WTC11 (cell line): ENCODE data around the gene GALNT18. TPM values are rescaled to one million over a fixed set of nuclear protein-coding genes. Genes with fewer than 3 reads are reported as not detected.

Experiments
- ATAC-seq: fragments of 200-7000 bp; cut with Tn5 transposase; 2 replicates; pipeline ENCODE4 v1.10.0; 2021; ENCODE audit warnings: mild to moderate bottlenecking, moderate library complexity
- CTCF ChIA-PET: fragments of 300-600 bp; sonication (Branson Sonifier 250); formaldehyde crosslinking; loops from one replicate; lab custom pipeline; 2021; ENCODE audit warnings: antibody characterized with exemption; lab: Charles Lee
- POLR2A ChIA-PET: fragments of 350-600 bp; sonication (Branson Sonifier 250); formaldehyde crosslinking; loops from one replicate; lab custom pipeline; 2021; ENCODE audit warnings: antibody characterized with exemption; lab: Charles Lee
- DNase-seq: peaks from one replicate; pipeline ENCODE4 v3.0.0; 2021; ENCODE audit warnings: low spot score
- H3K27ac Mint-ChIP-seq: 2 replicates; pipeline ENCODE4 v1.8.0; 2021; ENCODE audit warnings: mixed read lengths
- H3K27me3 Mint-ChIP-seq: 2 replicates; pipeline ENCODE4 v1.8.0; 2021; ENCODE audit warnings: low read depth, mild to moderate bottlenecking, moderate library complexity, mixed read lengths
- H3K36me3 Mint-ChIP-seq: 2 replicates; pipeline ENCODE4 v1.8.0; 2021; ENCODE audit warnings: mixed read lengths
- H3K4me1 Mint-ChIP-seq: 2 replicates; pipeline ENCODE4 v1.8.0; 2022; ENCODE audit warnings: mixed read lengths
- H3K4me3 Mint-ChIP-seq: 2 replicates; pipeline ENCODE4 v1.8.0; 2021; ENCODE audit warnings: mild to moderate bottlenecking, moderate library complexity, mixed read lengths
- H3K9me3 Mint-ChIP-seq: 2 replicates; pipeline ENCODE4 v1.8.0; 2021; ENCODE audit warnings: mixed read lengths
- AFF4 ChIP-seq: sonication (generic); formaldehyde crosslinking; IDR thresholded peaks from 2 replicates; pipeline ENCODE4 v1.8.1; 2023; ENCODE audit warnings: mild to moderate bottlenecking, missing genetic modification reagents, borderline replicate concordance
- ARID4B ChIP-seq: sonication (generic); formaldehyde crosslinking; IDR thresholded peaks from 2 replicates; pipeline ENCODE4 v1.8.0; 2023; ENCODE audit warnings: missing genetic modification reagents, mild to moderate bottlenecking, borderline replicate concordance
- ELF4 ChIP-seq: sonication (generic); formaldehyde crosslinking; IDR thresholded peaks from 2 replicates; pipeline ENCODE4 v1.8.1; 2022; ENCODE audit warnings: low read depth, mild to moderate bottlenecking, moderate library complexity, missing genetic modification reagents
- ERG ChIP-seq: fragments of 250-450 bp; sonication (Bioruptor Pico); IDR thresholded peaks from 2 replicates; pipeline ENCODE4 v1.8.0; 2021; ENCODE audit warnings: mild to moderate bottlenecking
- FOXK1 ChIP-seq: sonication (generic); formaldehyde crosslinking; IDR thresholded peaks from 2 replicates; pipeline ENCODE4 v1.8.0; 2022; ENCODE audit warnings: mild to moderate bottlenecking, moderate library complexity, missing genetic modification reagents
- GABPB1 ChIP-seq: sonication (generic); formaldehyde crosslinking; IDR thresholded peaks from 2 replicates; pipeline ENCODE4 v1.8.1; 2023; ENCODE audit warnings: mild to moderate bottlenecking, missing genetic modification reagents
- HMGXB4 ChIP-seq: sonication (generic); formaldehyde crosslinking; IDR thresholded peaks from 2 replicates; pipeline ENCODE4 v1.8.1; 2023; ENCODE audit warnings: mild to moderate bottlenecking, moderate library complexity, missing genetic modification reagents
- IRF1 ChIP-seq: sonication (generic); formaldehyde crosslinking; IDR thresholded peaks from 2 replicates; pipeline ENCODE4 v1.8.0; 2023; ENCODE audit warnings: missing genetic modification reagents
- IRF2 ChIP-seq: sonication (generic); formaldehyde crosslinking; IDR thresholded peaks from 2 replicates; pipeline ENCODE4 v1.8.0; 2022; ENCODE audit warnings: low read depth, missing genetic modification reagents, borderline replicate concordance
- KAT7 ChIP-seq: sonication (generic); formaldehyde crosslinking; IDR thresholded peaks from 2 replicates; pipeline ENCODE4 v1.8.1; 2023; ENCODE audit warnings: missing genetic modification reagents, mild to moderate bottlenecking, borderline replicate concordance
- MLX ChIP-seq: sonication (generic); formaldehyde crosslinking; IDR thresholded peaks from 2 replicates; pipeline ENCODE4 v1.8.1; 2023; ENCODE audit warnings: mild to moderate bottlenecking, missing genetic modification reagents, moderate library complexity
- MXD4 ChIP-seq: fragments of 250-450 bp; sonication (Bioruptor Pico); IDR thresholded peaks from 2 replicates; pipeline ENCODE4 v1.8.0; 2021; ENCODE audit warnings: mild to moderate bottlenecking, moderate library complexity, borderline replicate concordance
- PRDM15 ChIP-seq: sonication (generic); formaldehyde crosslinking; IDR thresholded peaks from 2 replicates; pipeline ENCODE4 v1.8.0; 2022; ENCODE audit warnings: missing genetic modification reagents
- RORB ChIP-seq: fragments of 250-450 bp; sonication (Bioruptor Pico); IDR thresholded peaks from 2 replicates; pipeline ENCODE4 v1.9.0; 2021; ENCODE audit warnings: mild to moderate bottlenecking
- ZNF219 ChIP-seq: sonication (generic); formaldehyde crosslinking; IDR thresholded peaks from 2 replicates; pipeline ENCODE4 v1.8.0; 2023; ENCODE audit warnings: missing genetic modification reagents, mild to moderate bottlenecking, borderline replicate concordance
- ZNF232 ChIP-seq: sonication (generic); formaldehyde crosslinking; IDR thresholded peaks from 2 replicates; pipeline ENCODE4 v1.8.0; 2022; ENCODE audit warnings: mild to moderate bottlenecking, missing genetic modification reagents
- ZNF263 ChIP-seq: sonication (generic); formaldehyde crosslinking; IDR thresholded peaks from 2 replicates; pipeline ENCODE4 v1.8.1; 2022; ENCODE audit warnings: low read depth, mild to moderate bottlenecking, moderate library complexity, missing genetic modification reagents
- ZNF671 ChIP-seq: fragments of 250-450 bp; sonication (Bioruptor Pico); IDR thresholded peaks from 2 replicates; pipeline ENCODE4 v1.8.0; 2021; ENCODE audit warnings: mild to moderate bottlenecking
- total RNA-seq: library from RNA; stranded (reverse); gene quantifications from 3 replicates; pipeline ENCODE4 v1.2.3, GENCODE V29; 2021

Gene GALNT18
- total RNA-seq, 1 experiment from 2014 or later: 5.0 TPM

GRCh38 chr11:11394241-11394640 is 227.6 kb downstream of the GALNT18 start:
- ChIA-PET CTCF (no interaction called here), POLR2A (no interaction called here)
- TF ChIP-seq FOXK1 (CRISPR knock-in tag): no peak
- no peak for TF ChIP-seq ARID4B
- no peak for TF ChIP-seq RORB (CRISPR knock-in tag)
- no peak for TF ChIP-seq ZNF219
- no peak for TF ChIP-seq MLX (CRISPR knock-in tag)
- no peak for TF ChIP-seq IRF2 (CRISPR knock-in tag)
- no peak for TF ChIP-seq IRF1 (CRISPR knock-in tag)
- TF ChIP-seq KAT7 (CRISPR knock-in tag): no peak
- no peak for TF ChIP-seq MXD4 (CRISPR knock-in tag)
- no peak for TF ChIP-seq ZNF263 (CRISPR knock-in tag)
- TF ChIP-seq ZNF671 (CRISPR knock-in tag): no peak
- no peak for TF ChIP-seq HMGXB4
- ATAC-seq: no peak
- DNase-seq: no peak
- Mint-ChIP-seq H3K27me3 (no peaks in the 10 kb centered on the region; the same call in 1 of the 2 replicates), H3K36me3 (no peaks in the 10 kb centered on the region), H3K27ac (no peak overlapping the region), H3K9me3 (no peaks in the 10 kb centered on the region), H3K4me3 (no peak overlapping the region), H3K4me1 (peaks cover 5% of the 10 kb centered on the region)

- Mint-ChIP-seq H3K36me3 (no peaks in the 10 kb centered on the region), H3K27me3 (no peaks in the 10 kb centered on the region; the same call in none of the 2 replicates), H3K27ac (no peak overlapping the region), H3K4me1 (peaks cover 16% of the 10 kb centered on the region), H3K4me3 (no peak overlapping the region), H3K9me3 (no peaks in the 10 kb centered on the region)
- DNase-seq (no peak), ATAC-seq (no peak)
- POLR2A ChIA-PET: no interaction called here
- CTCF ChIA-PET: no interaction called here
- TF ChIP-seq GABPB1 (CRISPR knock-in tag) (no peak), RORB (CRISPR knock-in tag) (no peak), ELF4 (CRISPR knock-in tag) (no peak), PRDM15 (CRISPR knock-in tag) (no peak), ERG (CRISPR knock-in tag) (no peak), ZNF232 (CRISPR knock-in tag) (no peak), AFF4 (CRISPR knock-in tag) (no peak)
Observed at GRCh38 chr11:11391796-11392463, 229.9 kb downstream of the GALNT18 start.
